Sigmoid colon (tissue), 4 donors: ENCODE measurements around the gene TMEM145.

Experiments
- EP300 ChIP-seq, 4 donors: sonication (generic); formaldehyde crosslinking; IDR thresholded peaks; one replicate each; pipeline ENCODE4 v1.6.1; 2017; ENCODE audit warnings: antibody characterized with exemption in 4 of 4
- TF ChIP-seq, protein P1 (sequence below), 4 experiments: fragments of 450-650 bp in 3 of 4; fragments of 200-600 bp in 1 of 4; IDR thresholded peaks; one replicate each; pipeline ENCODE4 v1.5.1; 2016 to 2019; ENCODE audit warnings: antibody characterized with exemption in 4 of 4, mild to moderate bottlenecking in 3 of 4, moderate library complexity in 2 of 4

DNA sequence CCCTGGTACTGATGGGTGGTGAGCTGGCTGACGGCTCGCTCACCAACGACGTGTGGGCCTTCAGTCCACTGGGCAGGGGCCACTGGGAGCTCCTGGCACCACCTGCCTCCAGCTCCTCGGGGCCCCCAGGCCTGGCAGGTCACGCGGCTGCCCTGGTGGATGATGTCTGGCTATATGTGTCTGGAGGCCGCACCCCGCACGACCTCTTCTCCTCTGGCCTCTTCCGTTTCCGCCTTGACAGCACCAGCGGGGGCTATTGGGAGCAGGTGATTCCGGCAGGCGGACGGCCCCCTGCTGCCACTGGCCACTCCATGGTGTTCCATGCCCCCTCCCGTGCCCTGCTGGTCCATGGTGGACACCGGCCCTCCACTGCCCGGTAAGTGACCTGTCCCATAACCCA is 22.9 kb downstream of the TMEM145 start:
- no peak for TF ChIP-seq EP300 (IDR thresholded peaks at IDR 0.05)
- TF ChIP-seq, protein P1, sequence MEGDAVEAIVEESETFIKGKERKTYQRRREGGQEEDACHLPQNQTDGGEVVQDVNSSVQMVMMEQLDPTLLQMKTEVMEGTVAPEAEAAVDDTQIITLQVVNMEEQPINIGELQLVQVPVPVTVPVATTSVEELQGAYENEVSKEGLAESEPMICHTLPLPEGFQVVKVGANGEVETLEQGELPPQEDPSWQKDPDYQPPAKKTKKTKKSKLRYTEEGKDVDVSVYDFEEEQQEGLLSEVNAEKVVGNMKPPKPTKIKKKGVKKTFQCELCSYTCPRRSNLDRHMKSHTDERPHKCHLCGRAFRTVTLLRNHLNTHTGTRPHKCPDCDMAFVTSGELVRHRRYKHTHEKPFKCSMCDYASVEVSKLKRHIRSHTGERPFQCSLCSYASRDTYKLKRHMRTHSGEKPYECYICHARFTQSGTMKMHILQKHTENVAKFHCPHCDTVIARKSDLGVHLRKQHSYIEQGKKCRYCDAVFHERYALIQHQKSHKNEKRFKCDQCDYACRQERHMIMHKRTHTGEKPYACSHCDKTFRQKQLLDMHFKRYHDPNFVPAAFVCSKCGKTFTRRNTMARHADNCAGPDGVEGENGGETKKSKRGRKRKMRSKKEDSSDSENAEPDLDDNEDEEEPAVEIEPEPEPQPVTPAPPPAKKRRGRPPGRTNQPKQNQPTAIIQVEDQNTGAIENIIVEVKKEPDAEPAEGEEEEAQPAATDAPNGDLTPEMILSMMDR (IDR thresholded peaks at IDR 0.05) = no peak
